GM18502 (cell line): ENCODE measurements around the gene NEAT1.

Experiments
- ATAC-seq: cut with Tn5 transposase; IDR thresholded peaks from one replicate; pipeline ENCODE4 v1.9.1; 2021; ENCODE audit warnings: mild to moderate bottlenecking; ENCODE audit not compliant: unreplicated experiment, poor library complexity

The NEAT1 gene

GRCh38 chr11:65420979-65421793 lies 1.4 kb upstream of the NEAT1 start:
- ATAC-seq = no peak

- ATAC-seq = peak; percentile 20
These were observed 585 bp upstream of the NEAT1 start for GRCh38 chr11:65421794-65422632.

- no peak for ATAC-seq
These were observed 1.1 kb downstream of the NEAT1 start for GRCh38 chr11:65423516-65424204.

- no peak for ATAC-seq
These were observed 1.9 kb downstream of the NEAT1 start for GRCh38 chr11:65424205-65425104.

- no peak for ATAC-seq
These were observed 2.7 kb downstream of the NEAT1 start for GRCh38 chr11:65425105-65425970.

GRCh38 chr11:65425971-65426838 lies 3.6 kb downstream of the NEAT1 start:
- ATAC-seq = no peak

- no peak for ATAC-seq
These were observed 4.5 kb downstream of the NEAT1 start for GRCh38 chr11:65426839-65427690.

- no peak for ATAC-seq
These were observed 5.3 kb downstream of the NEAT1 start for GRCh38 chr11:65427691-65428577.

GRCh38 chr11:65428578-65429067 lies 6.0 kb downstream of the NEAT1 start:
- ATAC-seq = no peak

- no peak for ATAC-seq
These were observed 6.6 kb downstream of the NEAT1 start for GRCh38 chr11:65429068-65429681.

- ATAC-seq = no peak
These were observed 7.3 kb downstream of the NEAT1 start for GRCh38 chr11:65429724-65430405.

- ATAC-seq = no peak
These were observed 8.0 kb downstream of the NEAT1 start for GRCh38 chr11:65430406-65431217.

- ATAC-seq = no peak
These were observed 9.0 kb downstream of the NEAT1 start for GRCh38 chr11:65431451-65432099.
